ENCODE data around the gene ASXL1.
A peak's percentile ranks its signal among the peaks of the same experiment; 100 is the strongest.

ASXL1 gene

DNA sequence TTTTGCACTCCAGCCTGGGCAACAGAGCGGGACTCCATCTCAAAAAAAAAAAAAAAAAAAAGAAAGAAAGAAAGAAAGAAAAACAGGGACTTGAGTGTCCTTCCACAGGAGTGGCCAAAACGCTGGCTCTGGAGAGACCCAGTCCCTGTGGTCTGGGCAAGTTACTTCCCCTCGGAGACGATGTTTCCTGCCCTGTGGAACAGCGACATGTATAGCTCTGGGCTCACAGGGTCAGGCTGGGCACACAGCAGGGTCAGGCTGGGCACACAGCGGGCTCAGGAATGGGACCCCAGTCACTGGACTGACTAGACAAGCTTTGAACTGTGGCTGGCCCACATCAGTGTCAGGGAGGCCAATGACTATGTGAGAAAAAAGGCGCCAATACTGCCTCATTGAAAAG is 110.7 kb downstream of the ASXL1 start:
- no peak overlapping the region for H3K9ac ChIP-seq (ENCODE audit: low read depth, low read length)
- H3K4me3 ChIP-seq (ENCODE audit: low read depth, low read length) = no peak overlapping the region
- H3K9me3 ChIP-seq (ENCODE audit: control insufficient read depth, insufficient read depth, low read length) = no peaks in the 10 kb centered on the region
- peaks cover 4% of the 10 kb centered on the region for H3K4me1 ChIP-seq (ENCODE audit: control insufficient read depth, insufficient read depth, low read length)
- no peaks in the 10 kb centered on the region for H3K27me3 ChIP-seq (ENCODE audit: control insufficient read depth, insufficient read depth, low read length)
- H3K36me3 ChIP-seq (ENCODE audit: control insufficient read depth, insufficient read depth, low read length) = peaks cover 13% of the 10 kb centered on the region

DNA sequence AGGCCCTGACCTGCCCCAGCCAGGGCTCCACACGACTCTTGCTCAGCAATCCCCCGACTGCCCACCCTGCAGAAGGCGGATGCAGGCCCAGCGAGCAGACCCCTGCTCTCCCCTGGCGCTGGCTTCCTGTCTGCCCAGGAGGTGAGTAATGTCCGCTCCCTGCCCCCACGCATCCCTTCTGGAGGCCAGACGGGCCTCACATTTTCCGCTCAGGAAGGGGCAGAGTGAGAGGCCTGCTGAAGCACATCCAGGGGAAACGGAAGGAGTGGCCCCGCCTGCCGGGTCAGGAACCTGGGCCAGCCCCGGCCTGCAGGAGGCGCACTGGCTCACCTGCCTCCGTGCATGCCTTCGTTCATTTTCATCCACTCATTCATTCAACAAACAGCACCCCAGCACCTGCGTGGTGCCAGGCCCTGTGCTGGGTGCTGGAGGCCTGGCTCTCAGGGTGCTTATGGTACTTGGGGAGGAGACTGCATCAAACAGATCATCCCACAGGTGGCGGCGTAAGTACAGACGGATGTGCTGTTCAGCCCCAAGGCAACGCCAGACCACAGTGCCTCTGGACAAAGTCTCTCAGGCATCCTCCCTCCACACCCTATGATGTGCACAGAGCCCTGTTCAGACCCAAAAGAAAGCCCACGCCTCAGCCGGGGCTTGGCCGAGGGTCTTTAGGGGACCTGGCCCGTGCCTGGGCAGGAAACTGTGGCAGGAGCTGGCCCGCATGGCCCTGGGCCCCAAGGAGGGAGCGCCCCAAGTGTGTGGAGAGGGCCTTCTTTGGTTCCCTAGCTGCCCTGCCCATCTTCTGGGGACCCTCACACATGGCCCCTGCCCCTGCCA is 112.1 kb downstream of the ASXL1 start:
- Histone ChIP-seq H3K4me3 (ENCODE audit: low read depth, low read length) (no peak overlapping the region), H3K4me1 (ENCODE audit: control insufficient read depth, insufficient read depth, low read length) (no peaks in the 10 kb centered on the region), H3K9ac (ENCODE audit: low read depth, low read length) (no peak overlapping the region), H3K9me3 (ENCODE audit: control insufficient read depth, insufficient read depth, low read length) (no peaks in the 10 kb centered on the region), H3K36me3 (ENCODE audit: control insufficient read depth, insufficient read depth, low read length) (peaks cover 17% of the 10 kb centered on the region), H3K27me3 (ENCODE audit: control insufficient read depth, insufficient read depth, low read length) (no peaks in the 10 kb centered on the region)

DNA sequence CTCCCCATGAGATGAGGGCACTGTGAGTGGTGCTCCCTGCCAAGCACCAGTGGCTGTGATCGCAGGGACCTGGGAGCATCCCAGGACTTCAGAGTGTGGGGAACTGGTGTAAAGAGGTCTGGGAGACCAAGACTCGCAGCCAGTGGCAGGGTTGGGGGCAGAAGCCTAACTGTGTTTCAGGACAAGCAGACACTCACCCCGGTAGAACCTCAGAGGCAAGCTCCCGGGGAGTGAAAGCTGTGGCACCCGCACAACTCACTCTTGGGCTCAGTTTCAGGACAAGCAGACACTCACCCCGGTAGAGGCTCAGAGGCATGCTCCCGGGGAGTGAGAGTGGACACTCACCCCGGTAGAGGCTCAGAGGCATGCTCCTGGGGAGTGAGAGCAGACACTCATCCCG is 112.8 kb downstream of the ASXL1 start:
- Histone ChIP-seq H3K4me1 (ENCODE audit: control insufficient read depth, insufficient read depth, low read length) (peaks cover 3% of the 10 kb centered on the region), H3K4me3 (ENCODE audit: low read depth, low read length) (no peak overlapping the region), H3K9me3 (ENCODE audit: control insufficient read depth, insufficient read depth, low read length) (no peaks in the 10 kb centered on the region), H3K9ac (ENCODE audit: low read depth, low read length) (no peak overlapping the region), H3K27me3 (ENCODE audit: control insufficient read depth, insufficient read depth, low read length) (no peaks in the 10 kb centered on the region), H3K36me3 (ENCODE audit: control insufficient read depth, insufficient read depth, low read length) (peaks cover 17% of the 10 kb centered on the region)

DNA sequence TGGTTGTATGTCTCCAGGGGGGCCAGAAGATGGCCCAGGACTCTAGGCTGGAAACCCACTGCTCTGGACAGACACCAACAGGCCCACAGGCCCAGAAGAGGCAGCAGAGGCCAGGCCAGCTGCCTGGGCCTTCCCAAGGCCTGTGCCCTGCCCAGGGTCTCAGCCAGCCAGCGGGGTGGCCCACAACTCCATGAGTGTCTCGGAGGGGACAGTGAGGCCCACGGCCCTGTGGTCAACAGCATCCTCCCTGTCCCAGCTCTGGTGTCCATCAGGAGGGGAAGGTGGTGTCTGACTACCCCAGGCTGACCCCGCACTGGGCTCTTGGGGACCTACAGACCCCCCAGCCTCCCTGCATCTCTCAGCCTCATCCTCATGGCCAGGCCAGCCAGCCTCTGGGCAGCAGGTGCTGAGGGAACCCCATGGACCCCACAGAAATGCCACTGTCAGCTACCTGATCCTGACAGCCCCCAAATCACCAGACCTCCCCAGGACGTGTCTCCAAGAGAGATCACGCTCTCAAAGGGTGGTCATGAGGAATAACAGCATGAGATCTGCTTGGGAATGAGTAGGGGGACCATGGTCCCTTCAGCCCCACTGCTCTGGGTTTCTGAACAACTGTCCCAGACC is 114.6 kb downstream of the ASXL1 start:
- no peaks in the 10 kb centered on the region for H3K9me3 ChIP-seq (ENCODE audit: control insufficient read depth, insufficient read depth, low read length)
- peaks cover 17% of the 10 kb centered on the region for H3K36me3 ChIP-seq (ENCODE audit: control insufficient read depth, insufficient read depth, low read length)
- no peak overlapping the region for H3K9ac ChIP-seq (ENCODE audit: low read depth, low read length)
- no peaks in the 10 kb centered on the region for H3K27me3 ChIP-seq (ENCODE audit: control insufficient read depth, insufficient read depth, low read length)
- no peak overlapping the region for H3K4me3 ChIP-seq (ENCODE audit: low read depth, low read length)
- H3K4me1 ChIP-seq (ENCODE audit: control insufficient read depth, insufficient read depth, low read length) = peaks cover 9% of the 10 kb centered on the region

DNA sequence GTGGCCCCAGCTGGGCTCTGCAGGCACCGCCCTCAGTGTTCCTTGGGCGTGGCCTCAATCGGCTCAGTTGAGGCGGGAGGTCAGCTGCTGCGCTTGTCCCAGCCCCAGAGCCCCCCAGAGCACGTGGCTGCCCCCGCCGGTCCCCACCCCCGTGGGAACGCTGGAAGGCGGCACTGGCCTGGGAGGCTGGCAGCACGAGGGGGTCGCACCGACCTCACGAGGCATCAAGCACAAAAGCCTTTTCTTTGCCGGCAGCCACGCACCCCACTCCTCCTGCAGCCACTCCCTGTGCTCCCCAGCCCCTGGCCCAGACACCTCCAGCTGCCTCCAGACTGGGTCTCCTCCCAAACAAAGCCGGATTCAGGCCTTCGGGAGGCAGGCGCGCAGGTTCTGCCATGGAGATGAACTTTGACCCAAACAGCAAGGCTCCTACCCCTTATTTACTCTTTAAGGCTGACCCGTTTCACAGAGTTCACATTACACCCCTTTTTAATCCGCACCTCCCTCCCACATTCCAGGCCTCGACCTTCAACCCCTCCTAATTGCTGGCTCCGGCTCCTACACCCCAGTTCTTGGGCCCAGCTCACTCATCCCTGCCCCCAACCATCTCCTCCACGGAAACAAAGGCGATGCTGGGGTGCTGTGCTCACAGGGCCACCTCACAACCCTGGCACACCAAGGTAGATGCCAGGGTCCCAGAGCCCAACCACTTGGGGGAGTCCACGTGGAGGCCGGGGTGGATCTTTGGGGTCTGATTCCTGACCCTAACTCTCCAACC is 115.3 kb downstream of the ASXL1 start:
- Histone ChIP-seq H3K9ac (ENCODE audit: low read depth, low read length) (no peak overlapping the region), H3K9me3 (ENCODE audit: control insufficient read depth, insufficient read depth, low read length) (no peaks in the 10 kb centered on the region), H3K4me1 (ENCODE audit: control insufficient read depth, insufficient read depth, low read length) (peaks cover 9% of the 10 kb centered on the region), H3K27me3 (ENCODE audit: control insufficient read depth, insufficient read depth, low read length) (no peaks in the 10 kb centered on the region), H3K4me3 (ENCODE audit: low read depth, low read length) (no peak overlapping the region), H3K36me3 (ENCODE audit: control insufficient read depth, insufficient read depth, low read length) (peaks cover 17% of the 10 kb centered on the region)

DNA sequence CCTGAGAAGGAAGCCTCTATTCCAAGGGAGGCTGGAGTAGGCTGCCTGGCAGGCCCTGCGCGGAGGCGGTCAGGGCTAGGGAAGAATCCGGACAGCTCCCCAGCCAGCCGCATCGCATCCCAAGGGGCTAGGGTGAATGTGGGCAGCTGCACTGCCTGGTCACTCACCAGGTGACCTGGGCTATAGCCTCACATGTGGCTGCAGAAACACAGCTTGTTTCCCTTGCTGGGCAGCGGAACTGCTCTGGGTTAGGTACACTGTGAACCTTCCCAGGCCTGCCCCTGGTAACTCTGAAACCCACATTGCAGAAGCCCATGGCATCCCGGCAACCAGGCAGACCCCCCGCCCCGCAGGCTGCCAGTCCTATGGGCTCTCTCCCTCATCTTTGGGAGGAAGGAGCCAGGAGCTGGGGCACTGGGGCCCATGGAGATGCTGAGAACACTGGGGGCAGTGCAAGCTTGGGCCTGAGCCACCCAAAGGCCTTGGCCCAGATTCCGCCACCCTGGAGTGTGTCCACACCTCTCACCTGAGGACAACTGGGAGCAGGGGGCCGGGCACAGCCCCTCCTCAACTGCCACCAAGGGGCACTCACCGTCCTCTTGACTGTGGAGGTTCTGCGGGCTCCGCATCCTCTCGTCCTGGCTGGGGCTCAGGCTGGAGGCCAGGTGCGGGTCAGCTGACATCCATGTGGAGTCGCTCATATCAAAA is 116.0 kb downstream of the ASXL1 start:
- Histone ChIP-seq H3K9ac (ENCODE audit: low read depth, low read length) (peak overlapping the region; percentile 54), H3K4me3 (ENCODE audit: low read depth, low read length) (no peak overlapping the region), H3K4me1 (ENCODE audit: control insufficient read depth, insufficient read depth, low read length) (peaks cover 9% of the 10 kb centered on the region), H3K9me3 (ENCODE audit: control insufficient read depth, insufficient read depth, low read length) (no peaks in the 10 kb centered on the region), H3K27me3 (ENCODE audit: control insufficient read depth, insufficient read depth, low read length) (no peaks in the 10 kb centered on the region), H3K36me3 (ENCODE audit: control insufficient read depth, insufficient read depth, low read length) (peaks cover 17% of the 10 kb centered on the region)

DNA sequence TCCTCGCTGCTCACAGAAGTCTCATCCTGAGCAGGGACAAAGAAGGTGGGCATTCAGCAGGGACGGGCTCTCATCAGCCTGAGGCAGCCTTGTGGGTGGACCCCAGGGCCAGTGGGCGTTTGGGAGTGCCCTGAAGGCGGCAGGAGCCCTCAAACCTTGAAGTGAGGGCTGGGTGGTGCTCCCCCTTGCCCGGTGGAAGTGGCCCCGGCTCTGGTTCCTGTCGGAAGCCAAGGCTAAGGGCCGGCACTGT is 116.5 kb downstream of the ASXL1 start:
- H3K4me3 ChIP-seq (ENCODE audit: low read depth, low read length) = no peak overlapping the region
- no peaks in the 10 kb centered on the region for H3K27me3 ChIP-seq (ENCODE audit: control insufficient read depth, insufficient read depth, low read length)
- H3K9ac ChIP-seq (ENCODE audit: low read depth, low read length) = peak overlapping the region; percentile 54
- no peaks in the 10 kb centered on the region for H3K9me3 ChIP-seq (ENCODE audit: control insufficient read depth, insufficient read depth, low read length)
- H3K4me1 ChIP-seq (ENCODE audit: control insufficient read depth, insufficient read depth, low read length) = peaks cover 10% of the 10 kb centered on the region
- H3K36me3 ChIP-seq (ENCODE audit: control insufficient read depth, insufficient read depth, low read length) = peaks cover 16% of the 10 kb centered on the region

DNA sequence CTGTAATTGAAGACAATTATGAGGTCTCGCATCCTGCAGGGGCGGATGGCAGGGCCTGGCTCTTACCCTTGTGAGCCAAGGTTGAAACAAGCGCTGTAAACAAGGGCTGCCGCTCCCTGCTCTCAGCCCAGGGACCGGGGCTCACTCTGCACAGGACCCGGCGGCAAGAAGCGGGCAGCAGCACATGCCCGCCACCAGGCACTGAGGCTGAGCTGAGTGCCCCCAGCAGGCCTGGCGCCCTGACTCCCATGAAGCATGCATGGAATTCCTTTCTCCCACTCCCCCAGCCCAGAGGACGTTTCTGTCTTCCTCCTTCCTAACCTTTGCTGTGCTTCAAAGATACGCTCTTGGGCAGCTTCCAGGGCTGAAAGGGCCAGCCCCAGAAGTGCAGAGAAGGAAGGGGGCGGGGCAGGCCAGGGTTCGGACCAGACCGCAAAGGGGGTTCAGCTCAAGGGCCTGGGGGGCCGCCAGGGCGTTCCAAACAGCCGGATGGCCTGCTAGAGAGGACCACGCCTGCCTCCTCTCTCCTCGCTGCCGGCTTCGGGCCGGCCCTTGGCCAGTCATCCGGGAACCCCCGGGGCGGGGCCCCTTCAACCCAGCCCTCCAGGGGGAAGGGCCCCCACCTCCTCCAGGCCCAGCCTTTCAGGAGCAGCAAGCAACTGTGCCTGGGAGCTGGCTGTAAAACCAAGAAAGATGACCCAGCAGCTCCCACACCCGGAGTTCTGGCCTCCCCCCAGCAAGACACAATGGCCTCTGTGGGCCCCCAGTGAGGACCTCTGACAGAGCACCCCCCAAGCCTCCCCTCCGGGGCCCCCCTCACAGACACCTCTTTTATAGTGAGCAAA is 117.1 kb downstream of the ASXL1 start:
- H3K4me1 ChIP-seq (ENCODE audit: control insufficient read depth, insufficient read depth, low read length) = peaks cover 14% of the 10 kb centered on the region
- H3K4me3 ChIP-seq (ENCODE audit: low read depth, low read length) = no peak overlapping the region
- H3K9me3 ChIP-seq (ENCODE audit: control insufficient read depth, insufficient read depth, low read length) = no peaks in the 10 kb centered on the region
- peaks cover 12% of the 10 kb centered on the region for H3K36me3 ChIP-seq (ENCODE audit: control insufficient read depth, insufficient read depth, low read length)
- no peaks in the 10 kb centered on the region for H3K27me3 ChIP-seq (ENCODE audit: control insufficient read depth, insufficient read depth, low read length)
- peak overlapping the region; percentile 54 for H3K9ac ChIP-seq (ENCODE audit: low read depth, low read length)

DNA sequence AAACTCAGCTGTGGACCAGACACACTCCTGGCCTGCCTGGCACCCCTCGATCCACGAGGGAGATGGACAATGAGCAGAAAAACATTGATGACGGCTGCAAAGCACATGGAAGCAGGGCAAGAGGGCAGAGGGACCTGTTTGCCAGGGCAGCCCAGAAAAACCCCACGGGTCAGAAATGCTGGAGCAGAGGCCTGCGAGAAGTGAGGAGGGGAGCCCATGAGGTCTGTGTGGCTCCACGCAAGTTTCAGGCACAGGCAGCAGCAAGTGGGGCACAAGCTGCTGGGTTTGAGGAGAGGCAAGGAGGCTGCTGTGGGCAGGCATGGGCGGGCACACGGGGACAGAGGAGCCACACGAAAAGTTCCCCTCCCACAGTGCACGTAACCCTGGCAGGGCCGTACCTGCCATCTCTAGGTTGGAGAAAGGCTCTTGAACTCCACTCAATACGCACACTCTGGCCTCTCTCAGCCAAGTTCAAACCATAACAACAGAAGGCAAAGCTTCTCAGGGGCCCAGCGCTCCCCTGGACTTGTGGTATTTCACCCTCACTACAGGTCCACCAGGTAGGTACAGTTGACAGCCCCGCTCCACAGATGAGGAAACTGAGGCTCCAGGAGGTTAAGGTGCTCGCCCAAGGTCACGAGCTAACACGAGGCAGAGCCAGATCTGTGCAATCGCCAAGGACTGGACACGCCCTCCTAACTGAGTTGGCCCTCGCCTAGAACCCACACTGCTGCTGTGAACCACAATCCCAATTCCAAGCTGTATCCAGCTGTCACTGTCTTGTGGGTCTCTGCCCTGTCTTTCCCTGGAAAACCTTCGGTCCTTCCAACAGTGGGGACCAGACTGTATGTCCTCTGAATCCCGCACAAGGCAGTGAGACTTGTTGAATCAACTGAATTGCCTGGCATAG is 118.8 kb downstream of the ASXL1 start:
- Histone ChIP-seq H3K9ac (ENCODE audit: low read depth, low read length) (no peak overlapping the region), H3K27me3 (ENCODE audit: control insufficient read depth, insufficient read depth, low read length) (no peaks in the 10 kb centered on the region), H3K36me3 (ENCODE audit: control insufficient read depth, insufficient read depth, low read length) (peaks cover 4% of the 10 kb centered on the region), H3K4me1 (ENCODE audit: control insufficient read depth, insufficient read depth, low read length) (peaks cover 29% of the 10 kb centered on the region), H3K4me3 (ENCODE audit: low read depth, low read length) (no peak overlapping the region), H3K9me3 (ENCODE audit: control insufficient read depth, insufficient read depth, low read length) (no peaks in the 10 kb centered on the region)

DNA sequence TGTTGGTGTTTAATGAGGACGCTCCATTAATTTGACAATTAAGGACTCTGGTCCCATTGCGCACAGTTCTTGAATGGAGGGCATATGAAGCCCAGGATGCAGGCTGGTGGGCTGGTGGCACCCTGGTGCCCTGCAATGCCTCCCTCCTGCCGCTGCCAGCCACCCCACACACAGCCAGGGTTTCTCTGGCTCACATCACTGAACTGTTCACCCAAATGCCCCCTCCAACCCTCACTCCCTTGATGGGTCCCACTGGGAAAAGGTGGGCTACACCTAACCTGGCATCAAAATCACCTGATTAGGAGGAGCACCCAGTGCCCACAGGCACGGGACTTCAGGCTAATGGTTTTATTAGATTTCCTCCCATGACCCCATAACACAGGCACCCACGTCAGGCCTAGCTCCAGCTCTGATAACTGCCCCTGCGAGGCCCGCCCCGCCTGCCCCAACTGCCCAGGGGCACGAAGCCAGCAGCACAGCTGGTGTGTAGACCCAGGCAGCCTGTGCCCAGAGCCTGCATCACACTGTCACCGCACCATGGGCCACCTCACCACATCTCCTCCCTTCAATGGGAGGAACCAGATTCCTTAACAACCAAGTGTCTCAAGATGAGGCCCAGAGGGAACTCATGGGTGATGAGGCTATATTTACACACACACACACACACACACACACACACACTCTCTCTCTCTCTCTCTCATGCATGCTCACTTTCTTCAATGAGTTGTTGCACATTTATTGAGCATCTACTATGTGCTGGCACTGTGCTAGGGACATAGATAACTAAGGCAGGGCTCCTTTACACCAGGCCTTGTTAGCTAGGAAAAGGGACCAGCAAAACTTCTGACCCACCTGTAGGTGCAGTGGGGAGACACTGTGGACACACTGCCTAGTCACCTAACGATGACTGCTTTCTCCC is 119.7 kb downstream of the ASXL1 start:
- no peak overlapping the region for H3K9ac ChIP-seq (ENCODE audit: low read depth, low read length)
- H3K36me3 ChIP-seq (ENCODE audit: control insufficient read depth, insufficient read depth, low read length) = peaks cover 4% of the 10 kb centered on the region
- no peaks in the 10 kb centered on the region for H3K27me3 ChIP-seq (ENCODE audit: control insufficient read depth, insufficient read depth, low read length)
- peaks cover 30% of the 10 kb centered on the region for H3K4me1 ChIP-seq (ENCODE audit: control insufficient read depth, insufficient read depth, low read length)
- H3K4me3 ChIP-seq (ENCODE audit: low read depth, low read length) = no peak overlapping the region
- H3K9me3 ChIP-seq (ENCODE audit: control insufficient read depth, insufficient read depth, low read length) = no peaks in the 10 kb centered on the region
